Erythroblast (primary cell): Measurements from ENCODE around the gene TMC7.

Source experiments
- GATA1 ChIP-seq: IDR thresholded peaks from 2 replicates; pipeline ENCODE4 v1.6.1; 2011; ENCODE audit warnings: low read depth, mild to moderate bottlenecking, control low read depth, low read length, moderate library complexity
- POLR2A ChIP-seq: IDR thresholded peaks from 2 replicates; pipeline ENCODE4 v1.6.1; 2011; ENCODE audit warnings: mild to moderate bottlenecking, low read length

DNA sequence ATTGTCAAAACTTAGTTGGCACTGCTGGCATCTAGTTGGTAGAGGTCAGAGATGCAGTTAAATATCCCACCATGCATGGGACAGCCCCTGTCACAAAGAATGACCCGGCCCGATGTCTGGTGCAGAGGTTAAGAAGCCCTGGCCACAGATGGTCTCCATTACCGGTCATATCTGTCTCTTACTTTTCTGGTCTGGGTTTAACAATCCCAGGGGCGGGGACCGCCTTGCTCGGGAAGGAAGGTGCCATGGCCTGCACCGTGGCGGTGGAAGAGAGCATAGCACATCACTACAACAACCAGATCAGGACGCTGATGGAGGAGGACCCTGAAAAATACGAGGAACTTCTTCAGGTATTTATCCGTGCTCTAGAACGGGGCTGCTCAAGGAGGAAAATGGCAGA is 91.8 kb downstream of the TMC7 start:
- no peak for TF ChIP-seq POLR2A
- no peak for TF ChIP-seq GATA1
